GF-D8 (cell line): Measurements from ENCODE around the gene TMEM143.
"Not testable (repeated sequence)": the region's sequence is repeated elsewhere in the genome, so short reads cannot be mapped to it uniquely, and the experiment has no call there.

ENCODE experiments used
- DNase-seq: peaks from one replicate; lab custom pipeline; 2025; lab: John Stamatoyannopoulos, UW

Gene TMEM143

DNA sequence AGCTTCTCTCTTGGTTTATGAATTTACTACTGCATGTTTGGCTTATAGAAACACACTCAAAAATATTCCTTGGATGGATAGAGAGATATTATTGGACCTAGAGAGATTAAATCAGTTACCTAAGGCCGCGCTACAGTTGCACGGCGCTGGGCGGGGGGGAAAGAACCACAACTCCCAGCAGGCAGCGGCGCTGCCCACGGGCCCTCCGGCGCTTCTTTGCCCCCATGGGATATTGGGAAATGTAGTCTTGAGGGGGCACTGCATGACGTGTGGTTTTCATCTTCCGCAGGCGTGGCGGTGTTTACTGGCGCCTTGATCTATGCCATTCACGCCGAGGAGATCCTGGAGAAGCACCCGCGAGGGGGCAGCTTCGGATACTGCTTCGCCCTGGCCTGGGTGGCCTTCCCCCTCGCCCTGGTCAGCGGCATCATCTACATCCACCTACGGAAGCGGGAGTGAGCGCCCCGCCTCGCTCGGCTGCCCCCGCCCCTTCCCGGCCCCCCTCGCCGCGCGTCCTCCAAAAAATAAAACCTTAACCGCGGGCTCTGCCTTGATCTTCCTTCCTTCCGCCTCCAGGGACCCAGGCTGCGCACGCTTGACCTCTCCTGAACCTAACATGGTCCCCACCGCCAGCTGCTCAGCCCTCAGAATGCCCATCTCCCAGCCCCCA is 33.6 kb downstream of the TMEM143 start:
- peak; percentile 92 for DNase-seq

DNA sequence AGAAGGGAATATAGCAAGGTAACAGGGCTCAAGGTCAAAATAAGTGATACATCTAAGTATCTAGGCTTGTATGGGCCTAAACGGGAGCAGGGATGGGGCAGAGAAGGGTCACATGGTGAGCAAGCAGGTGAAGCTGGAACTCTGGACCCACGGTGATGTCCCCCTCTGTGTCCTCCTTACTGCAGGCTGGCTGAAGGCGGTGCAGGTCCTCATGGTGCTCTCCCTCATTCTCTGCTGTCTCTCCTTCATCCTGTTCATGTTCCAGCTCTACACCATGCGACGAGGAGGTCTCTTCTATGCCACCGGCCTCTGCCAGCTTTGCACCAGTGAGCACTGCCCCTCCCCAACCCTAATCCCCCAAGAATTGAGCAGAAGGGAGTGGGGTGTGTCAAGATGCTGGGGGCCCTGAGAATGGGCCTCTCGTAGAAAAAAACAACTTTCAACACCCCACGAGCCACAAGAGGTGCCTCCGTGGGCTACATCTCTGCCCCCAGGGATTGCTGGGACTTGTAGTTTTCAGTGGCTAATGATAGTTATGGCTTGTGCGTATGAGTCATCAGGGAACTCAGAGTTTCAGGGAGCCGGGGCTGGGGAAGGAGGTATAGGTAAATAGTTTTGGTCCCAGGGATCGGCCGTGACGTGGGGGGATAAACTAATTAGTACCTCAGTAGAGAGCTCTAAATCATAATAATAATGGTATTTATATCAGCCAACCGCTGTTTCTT is 34.4 kb downstream of the TMEM143 start:
- DNase-seq, result peak; percentile 37

DNA sequence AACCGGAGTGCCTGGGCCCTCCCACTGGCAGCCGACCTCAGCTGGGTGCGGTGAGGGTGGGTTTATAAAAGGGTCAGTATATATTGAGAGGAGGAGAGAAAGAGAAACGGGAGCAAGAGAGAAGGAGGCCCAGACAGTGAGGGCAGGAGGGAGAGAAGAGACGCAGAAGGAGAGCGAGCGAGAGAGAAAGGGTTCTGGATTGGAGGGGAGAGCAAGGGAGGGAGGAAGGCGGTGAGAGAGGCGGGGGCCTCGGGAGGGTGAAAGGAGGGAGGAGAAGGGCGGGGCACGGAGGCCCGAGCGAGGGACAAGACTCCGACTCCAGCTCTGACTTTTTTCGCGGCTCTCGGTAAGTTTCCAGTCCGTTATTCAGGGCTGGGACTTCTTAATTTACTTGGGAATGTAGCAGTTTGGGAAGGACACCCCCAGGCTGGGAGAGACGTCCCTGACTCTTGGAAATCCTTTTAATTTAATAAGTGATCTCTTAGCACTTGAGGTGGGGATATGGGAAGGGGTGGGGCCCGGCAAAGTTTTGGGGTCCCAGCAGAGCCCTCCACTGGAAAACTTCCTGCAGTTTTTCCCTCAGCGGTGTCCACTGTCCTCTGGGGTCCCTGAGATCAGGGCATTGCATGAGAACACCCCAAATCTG is 38.4 kb downstream of the TMEM143 start, which contains the start of gene EMP3:
Gene EMP3, plus strand, starts transcription at position 288 of the 646 bp plus-strand sequence. CDS start 1,293 bp downstream, outside the sequence.
- peak; percentile 50 for DNase-seq

DNA sequence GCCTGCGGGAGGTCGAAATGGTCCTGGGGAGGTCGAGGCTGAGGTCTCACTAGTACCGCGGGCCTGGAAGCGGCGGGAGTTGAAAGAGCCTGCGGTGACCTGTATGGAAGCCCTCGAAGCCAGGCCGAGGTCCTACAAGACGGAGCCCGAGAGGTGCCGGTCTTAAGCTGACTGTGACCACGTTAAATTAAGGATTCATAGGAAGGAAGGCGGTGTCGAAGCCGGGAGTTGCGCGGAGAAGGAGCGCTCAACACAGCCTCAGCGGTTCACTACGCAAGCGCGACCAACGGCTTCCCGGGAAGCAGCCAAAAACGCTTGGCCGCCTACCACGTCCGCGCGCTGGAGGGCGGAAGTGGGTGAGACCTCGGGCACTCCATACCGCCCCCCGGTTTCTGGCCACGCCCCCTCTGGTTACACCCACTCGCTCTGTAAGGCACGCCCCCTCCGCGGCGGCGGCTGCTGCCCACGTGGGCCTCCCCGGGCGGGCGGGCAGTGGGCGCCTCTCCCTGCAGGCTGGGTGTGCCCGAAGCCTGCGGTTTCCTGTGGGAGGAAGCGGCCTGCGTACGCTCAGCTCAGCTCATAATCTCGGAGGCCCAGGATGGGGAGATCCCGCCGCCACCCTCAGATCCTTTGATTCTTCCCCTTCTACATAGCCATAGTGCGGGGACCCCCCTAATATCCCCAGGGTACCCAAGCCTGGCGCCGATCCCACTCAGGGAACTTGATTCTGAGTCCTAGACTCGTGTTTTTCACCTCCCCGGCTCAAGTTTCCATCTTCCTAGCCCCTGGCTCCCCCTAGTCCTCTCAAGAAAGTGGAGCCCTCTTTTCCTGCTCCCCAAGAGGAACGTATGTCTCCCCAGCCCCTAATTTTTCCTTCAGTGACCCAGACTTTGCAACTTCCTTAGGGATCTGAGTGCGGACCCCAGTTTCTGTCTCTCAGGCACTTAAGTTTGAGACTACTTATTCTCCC is 41.8 kb downstream of the TMEM143 start:
- peak; percentile 96 for DNase-seq

DNA sequence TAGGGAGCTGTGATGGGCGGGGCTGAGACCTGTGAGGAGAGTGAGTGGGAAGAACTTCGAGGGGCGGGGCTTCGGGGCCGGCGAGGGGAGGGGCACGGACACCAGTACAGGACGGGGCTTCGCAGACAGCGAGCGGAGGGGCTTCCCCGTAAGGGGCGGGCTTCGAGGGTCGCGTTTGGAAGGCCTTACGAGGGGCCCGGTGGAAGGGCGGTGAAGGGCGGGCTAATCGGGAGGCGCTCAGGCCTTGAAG is 42.4 kb downstream of the TMEM143 start:
- DNase-seq, result peak; percentile 88

DNA sequence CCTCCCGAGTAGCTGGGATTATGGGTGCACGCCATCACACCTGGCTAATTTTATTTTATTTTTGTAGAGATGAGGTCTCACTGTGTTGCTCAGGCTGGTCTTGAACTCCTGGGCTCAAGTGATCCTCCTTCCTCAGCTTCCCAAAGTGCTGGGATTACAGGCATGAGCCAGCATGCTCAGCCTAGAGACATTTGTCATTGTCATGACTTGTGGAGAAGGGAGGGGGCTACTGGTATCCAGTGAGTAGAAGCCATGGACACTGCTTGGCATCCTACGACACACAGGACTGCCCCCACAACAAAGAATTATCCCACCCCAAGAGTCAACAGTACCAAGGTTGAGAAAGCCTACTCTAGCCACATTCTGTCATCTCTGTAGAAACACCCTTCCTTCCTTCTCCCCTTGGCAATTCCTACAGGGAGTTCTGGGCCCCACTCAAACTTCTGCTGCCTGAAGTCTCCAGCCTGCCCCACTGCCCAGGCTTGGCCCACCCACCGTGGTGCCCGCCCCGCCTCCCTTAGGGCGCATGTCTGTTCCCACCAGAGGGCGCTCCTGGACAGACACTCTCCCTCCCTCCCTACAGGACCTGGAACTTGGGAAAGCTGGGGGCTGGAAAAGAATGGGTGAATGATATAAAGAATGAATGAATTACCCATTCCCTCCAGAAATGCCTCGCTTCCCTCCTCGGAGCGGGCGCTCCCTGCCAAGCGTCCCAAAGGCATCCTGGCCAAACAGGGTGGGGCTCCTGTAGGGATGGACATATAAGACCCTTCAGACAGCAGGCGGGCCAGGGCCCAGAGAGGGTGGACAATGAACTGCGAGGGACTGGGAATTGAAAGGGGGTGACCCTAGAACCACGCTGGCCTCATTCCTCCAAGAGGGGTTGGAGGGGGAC is 43.8 kb downstream of the TMEM143 start:
- no peak for DNase-seq

DNA sequence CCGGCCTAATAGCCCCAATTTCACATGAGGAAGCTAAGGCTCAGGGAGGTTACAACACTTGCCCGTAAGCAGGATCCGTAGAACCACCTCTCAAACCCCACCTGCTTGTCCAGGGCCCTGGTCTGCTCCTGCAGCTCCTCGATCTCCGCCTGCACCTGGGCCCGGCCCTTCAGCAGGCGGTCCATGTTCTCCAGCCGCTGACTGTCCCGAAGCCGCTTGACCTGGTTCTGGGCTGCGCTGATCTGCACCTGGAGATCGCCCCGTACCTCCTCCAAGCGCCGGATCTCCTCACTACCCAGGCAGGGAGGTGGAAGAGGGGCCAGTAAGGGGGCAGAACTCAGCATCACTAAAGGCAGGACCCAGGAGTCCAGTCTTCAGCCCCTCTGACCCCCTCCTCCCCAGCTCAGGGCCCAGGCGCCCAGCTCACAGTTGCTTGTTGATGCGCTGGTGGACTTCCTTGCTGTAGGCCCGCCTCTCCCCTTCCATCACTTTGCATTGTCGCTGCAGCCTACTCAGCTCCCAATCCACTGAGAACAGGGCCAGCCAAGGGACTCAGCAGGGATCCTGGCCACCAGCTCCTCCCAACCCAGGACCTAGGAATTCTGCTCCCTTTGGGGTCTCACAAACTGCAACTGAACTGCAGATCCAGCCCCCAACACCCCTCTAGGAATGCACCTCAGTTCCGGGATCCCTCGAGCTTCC is 45.3 kb downstream of the TMEM143 start:
- no peak for DNase-seq

DNA sequence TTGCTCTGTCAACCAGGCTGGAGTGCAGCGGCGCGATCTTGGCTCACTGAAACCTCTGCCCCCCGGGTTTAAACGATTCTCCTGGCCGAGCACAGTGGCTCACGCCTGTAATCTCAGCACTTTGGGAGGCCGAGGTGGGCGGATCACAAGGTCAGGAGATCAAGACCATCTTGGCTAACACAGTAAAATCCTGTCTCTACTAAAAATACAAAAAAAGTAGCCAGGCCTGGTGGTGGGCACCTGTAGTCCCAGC is 46.1 kb downstream of the TMEM143 start:
- not testable (repeated sequence) for DNase-seq

DNA sequence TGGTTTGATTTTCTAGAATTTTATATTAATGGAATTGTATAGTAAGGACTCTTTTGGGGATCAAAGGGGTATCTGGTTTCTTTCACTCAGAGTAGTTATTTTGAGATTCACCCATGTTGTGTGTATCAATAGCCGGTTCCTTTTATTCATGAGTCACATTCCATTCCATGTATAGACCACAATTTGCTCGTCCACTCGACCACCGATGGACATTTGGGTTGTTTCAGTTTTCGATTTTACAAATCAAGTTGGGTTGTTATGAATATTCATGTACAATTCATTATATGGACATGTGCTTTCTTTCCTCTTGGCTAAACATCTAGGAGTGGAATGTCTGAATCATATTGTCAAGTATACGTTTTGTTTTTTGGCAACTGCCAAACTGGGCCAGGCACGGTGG is 48.0 kb downstream of the TMEM143 start:
- DNase-seq, result no peak

DNA sequence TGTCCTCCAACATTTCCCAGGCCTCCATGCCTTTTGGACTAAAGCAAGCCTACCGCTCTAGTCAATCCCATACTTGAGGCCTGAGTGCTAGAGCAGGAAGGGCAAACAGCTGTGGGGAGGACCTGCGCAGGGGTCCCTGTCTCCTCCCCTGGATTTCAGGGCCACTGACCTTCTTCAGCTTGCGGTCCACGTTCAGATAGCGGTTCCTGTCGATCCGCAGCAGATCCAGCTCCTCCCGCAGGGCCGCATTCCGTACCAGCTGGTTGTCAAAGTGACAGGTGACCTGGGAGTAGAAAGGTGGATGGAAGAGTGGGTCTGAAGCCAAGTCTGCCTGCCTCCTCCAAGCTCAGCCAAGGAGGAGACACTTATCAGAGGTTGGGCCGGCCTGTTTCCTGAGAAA is 52.4 kb downstream of the TMEM143 start:
- no peak for DNase-seq

DNA sequence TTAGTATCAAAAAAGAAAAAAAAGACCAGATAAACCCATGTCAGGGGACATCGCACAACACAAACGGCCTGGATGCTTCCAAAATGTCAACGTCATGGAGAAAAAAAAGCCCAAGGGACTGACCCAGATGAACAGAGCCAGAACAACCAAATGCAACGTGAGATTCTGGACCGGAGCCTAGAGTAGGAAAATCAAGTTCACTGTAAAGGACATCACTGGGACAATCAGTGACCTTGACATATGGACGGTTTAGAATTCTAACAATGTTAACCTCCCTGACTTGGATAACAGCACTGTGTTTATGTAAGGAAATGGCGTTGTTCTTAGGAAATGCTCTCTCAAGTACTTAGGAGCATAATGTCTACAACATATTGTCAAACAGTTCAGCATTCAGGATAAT is 53.5 kb downstream of the TMEM143 start:
- no peak for DNase-seq

DNA sequence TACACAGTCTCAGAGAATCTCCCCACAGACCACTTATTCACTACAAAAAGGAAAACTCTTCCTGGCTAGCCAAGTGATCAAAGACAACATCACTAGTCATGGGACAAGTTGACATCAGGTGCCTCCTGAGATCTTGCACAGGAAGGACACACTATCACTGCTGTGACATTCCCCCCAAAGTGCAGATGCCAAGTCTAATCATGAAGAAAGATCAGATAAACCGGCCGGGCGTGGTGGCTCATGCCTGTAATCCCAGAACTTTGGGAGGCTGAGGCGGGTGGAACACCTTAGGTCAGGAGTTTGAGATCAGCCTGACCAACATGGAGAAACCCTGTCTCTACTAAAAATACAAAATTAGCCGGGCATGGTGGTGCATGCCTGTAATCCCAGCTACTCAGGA is 54.0 kb downstream of the TMEM143 start:
- not testable (repeated sequence) for DNase-seq

DNA sequence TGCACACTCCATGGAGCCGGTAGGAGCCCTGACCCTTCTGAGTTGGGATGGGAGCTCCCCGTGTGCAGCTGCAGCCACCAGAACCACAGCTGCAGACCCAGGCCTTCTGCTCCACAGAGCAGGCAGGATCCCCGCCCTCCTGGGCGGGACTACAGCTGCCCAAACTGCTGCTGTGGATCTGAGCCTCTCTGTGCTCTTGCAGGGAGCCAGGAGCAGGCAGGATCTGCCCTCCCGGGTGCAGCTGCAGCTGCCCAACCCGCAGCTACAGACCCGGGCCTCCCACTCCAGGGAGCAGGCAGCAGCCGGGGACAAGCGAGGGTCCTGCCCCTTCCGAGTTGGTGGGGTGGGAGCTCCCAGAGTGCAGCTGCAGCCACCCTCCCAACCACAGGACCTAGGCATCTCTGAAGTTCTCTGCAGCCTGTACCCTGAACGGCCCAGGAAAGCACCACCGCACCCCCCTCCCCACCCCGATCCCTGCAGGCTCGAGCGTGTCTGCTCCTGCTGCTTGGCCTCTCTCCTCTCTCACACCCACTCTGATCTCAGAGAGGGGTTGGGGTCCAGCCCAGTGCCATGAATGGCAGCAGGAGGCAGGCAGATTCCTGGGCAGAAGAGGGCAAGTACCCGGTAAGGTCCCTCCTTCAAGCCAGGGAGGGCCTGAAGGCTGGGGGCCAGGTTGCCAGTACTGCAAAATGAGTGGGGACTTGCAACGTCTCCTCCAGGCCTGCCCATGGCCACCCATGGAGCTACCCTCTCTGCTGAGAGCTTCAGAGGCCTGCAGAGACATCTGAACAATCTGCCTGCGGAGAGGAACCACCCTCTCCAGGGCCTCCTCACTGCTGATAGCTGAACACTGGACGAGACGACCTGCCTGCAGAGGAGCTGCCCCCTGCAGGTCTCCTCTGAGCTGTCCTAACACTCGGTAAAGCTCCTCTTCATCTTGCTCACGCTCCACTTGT is 54.8 kb downstream of the TMEM143 start:
- DNase-seq, result no peak

DNA sequence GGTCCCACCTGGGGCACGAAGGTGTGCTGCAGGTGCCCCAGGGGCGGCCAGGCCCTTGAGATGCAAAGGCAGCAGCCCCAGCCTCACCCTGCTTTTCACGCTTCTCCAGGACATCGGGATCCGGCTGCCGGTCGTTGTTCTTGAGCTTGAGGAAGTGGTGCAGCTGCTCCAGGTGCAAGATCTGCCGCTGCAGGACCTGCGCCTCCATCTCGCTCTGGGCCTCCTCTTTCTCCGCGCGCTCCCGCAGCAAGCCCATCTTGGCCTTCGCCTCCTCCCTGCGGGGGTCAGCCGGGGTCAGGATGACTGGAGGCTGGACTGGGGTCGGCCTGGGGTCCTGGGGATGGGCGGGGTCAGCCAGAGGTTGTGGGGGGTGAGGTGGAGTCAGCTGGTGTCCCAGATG is 59.9 kb downstream of the TMEM143 start:
- no peak for DNase-seq

DNA sequence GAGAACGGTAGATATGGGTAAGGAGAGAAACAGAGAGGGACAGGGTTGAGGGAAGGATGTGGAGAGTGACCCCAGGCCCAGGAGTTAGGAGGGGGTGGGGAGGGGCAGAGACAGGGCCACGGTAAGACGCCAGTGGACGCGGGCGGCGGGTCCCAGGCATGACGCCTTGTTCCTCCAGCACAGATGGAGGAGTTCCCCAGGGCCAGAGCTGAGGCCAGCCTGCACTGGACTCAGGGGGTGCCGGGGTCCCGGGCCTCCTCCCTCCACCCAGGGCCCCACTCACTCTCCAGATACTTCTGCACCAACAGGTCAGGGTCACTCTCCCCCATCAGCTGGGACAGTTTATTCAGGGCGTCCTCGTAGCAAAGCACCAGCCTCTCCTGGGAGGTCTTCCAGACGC is 60.4 kb downstream of the TMEM143 start:
- DNase-seq, result no peak

DNA sequence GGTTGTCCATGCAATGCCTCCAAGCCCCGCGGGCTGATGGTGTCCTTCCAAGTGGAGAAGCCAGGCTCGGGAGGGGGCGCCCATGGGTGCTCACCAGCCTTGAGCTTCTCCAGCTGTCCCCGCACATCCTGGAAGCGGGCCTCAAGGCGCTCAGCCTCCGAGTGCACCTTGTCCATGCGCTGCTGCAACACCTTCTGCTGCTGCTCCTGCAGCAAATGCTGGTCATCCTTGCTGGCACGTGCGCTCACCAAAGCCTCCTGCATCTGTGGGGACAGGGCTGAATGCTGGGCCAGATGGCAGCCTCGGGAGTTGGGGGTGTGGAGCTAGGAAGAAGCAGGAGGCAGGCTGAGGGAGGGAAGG is 61.2 kb downstream of the TMEM143 start:
- DNase-seq, result no peak

DNA sequence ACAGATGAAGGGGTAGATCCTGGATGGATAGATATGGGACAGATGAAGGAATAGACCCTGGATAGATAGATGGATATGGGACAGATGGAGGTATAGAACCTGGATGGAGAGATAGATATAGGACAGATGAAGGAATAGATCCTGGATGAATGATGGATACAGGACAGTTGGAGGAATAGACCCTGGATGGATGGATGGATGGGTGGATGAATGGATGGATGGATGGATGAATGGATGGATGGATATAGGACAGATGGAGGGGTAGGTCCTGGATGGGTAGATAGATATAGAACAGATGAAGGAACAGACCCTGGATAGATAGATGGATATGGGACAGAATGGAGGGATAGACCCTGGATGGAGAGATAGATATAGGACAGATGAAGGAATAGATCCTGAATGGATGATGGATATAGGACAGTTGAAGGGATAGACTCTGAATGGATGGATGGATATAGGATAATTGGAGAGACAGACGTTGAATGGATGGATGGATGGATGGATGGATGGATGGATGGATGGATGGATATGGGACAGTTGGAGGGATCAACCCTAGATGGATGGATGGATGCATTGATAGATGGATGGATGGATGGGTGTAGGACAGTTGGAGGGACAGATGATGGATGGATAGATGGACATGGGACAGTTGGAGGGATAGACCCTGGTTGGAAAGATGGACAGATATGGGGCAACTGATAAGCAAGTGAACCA is 61.7 kb downstream of the TMEM143 start:
- DNase-seq, result no peak

DNA sequence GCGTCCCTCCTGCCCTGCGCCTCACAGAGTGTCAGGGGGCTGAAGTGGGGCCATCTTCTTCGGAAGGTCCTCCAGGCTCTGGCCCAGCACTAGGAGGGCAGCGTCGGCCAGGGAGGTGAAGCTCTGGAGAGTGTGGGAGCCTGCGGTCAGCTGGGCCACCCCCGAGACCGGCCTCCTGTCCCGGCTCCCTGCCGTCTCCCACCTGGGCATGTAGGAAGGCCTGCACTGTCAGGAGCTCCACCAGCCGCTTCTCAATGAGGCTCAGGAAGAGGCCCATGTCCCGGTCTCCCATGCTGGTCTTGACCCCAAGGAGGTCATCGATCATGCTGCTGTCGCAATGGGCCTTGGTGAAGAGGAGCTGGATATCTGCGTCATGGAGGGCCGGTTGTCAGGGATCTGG is 65.8 kb downstream of the TMEM143 start:
- DNase-seq, result no peak
